Stimulated activated CD4-positive, alpha-beta T cell treated with anti-CD3 and anti-CD28 coated beads, Interleukin-15, amount 100 ng/mL, for 24 hours (primary cell): ENCODE results near the gene MECP2.

Experiments used
- DNase-seq: peaks from one replicate; pipeline ENCODE4 v3.0.0-alpha.2; 2020

The MECP2 gene

GRCh38 chrX:153984351-153985178 lies 113.0 kb downstream of the MECP2 start:
- peak; percentile 68 for DNase-seq

- peak; percentile 24 for DNase-seq
Observed at GRCh38 chrX:153983321-153983801, 114.2 kb downstream of the MECP2 start.

DNA sequence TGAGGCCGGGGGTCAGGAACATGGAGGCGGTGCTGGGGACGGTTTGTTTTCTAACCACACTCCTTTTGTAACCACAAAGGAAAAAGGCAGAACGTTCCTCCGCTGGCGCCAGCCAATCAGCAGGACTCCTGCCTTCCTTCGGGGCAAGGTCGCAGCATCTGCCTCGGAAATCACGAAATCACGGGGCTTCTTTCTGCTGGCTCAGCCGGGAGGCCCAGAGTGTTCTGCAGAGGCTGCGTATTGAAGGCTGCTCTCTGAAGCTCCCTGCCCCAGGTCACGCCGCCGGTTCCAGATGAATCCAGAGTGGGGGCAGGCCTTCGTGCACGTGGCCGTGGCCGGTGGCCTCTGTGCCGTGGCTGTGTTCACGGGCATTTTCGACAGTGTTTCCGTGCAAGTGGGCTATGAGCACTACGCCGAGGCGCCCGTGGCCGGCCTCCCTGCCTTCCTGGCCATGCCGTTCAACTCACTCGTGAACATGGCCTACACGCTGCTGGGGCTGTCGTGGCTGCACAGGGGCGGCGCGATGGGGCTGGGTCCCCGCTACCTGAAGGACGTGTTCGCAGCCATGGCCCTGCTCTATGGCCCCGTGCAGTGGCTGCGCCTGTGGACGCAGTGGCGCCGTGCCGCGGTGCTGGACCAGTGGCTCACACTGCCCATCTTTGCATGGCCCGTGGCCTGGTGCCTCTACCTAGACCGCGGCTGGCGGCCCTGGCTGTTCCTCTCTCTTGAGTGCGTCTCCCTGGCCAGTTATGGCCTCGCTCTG lies 115.6 kb downstream of the MECP2 start:
- DNase-seq, result peak; percentile 82

- DNase-seq, result no peak
Observed at GRCh38 chrX:153981231-153981630, 116.3 kb downstream of the MECP2 start.

DNA sequence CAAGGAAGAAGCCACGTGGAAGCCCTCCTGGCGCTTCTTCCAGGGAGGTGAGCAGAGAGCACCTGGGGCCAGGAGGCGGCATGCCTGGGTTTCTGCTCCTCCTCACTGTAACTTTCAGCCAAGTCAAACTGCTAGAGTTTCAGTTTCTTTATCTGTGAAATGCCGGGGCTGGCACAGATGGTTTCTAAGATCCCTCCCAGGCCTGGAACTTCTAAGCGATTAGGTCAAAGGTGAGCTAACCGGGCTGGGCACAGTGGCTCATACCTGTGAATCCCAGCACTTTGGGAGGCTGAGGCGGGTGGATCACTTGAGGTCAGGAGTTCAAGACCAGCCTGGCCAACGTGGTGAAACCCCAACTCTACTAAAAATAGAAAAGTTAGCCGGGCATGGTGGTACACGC lies 117.1 kb downstream of the MECP2 start:
- peak; percentile 36 for DNase-seq

DNA sequence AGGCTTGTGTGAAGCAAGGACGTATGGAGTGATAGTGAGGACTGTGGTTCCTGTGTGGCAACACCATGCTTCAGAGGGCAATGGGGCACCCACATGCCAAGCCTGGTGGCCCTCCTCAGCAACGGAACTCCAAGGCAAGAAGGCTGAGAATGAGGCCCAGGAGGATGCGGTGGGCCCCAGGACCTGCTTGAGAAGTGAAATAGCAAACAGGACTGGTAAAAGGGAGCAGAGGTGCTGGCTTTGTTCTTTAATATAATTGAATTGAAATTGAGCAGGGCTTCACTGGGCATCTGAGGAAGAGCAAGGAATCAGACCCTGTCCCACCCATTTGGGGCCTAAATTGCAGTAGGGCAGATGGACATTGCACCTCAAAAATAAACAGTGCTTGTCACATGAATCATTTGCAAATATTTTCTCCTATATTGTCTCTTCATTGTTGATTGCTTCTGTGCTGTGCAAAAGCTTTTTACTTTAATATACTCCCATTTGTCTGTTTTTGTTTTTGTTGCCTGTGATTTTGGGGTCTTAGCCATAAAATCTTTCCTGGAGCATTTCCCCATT lies 122.7 kb downstream of the MECP2 start:
- no peak for DNase-seq

DNA sequence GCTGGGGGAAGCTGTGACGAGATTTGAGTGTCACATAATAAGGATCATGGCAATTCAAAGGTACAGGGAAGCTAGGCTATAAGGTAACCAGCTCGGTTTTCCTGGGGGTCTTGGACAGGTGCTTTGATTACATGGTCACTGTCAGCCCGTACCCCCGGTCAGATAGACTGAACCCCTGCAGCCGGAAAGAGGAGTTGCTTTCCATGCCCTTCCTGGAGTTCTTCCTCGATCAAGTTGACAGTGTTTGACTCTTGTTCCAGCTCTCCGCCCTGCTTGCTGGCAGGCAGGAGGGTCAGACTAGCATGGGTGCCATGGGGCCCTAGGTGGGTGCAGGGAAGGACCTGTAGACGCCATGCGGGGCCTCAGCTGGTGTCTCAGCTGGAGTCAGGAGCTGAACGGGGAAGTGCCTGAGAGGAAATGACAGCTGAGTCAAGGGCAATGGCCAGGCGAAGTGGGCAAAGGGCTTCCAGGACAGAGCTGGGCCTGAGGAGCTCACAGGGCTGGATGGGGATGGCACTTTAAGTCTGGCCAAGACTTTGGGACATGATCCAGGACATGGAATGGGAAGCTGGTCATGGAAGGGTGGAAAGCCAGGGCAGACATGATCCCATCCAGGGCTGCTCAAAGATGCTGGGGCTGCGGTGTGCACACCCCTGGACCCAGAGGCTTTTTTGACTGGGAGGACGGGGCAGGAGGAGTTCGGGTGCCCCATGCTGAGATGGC lies 123.4 kb downstream of the MECP2 start:
- DNase-seq, result peak; percentile 23

GRCh38 chrX:153973127-153974002 lies 124.2 kb downstream of the MECP2 start:
- DNase-seq, result peak; percentile 16

GRCh38 chrX:153972368-153973126 lies 125.0 kb downstream of the MECP2 start, which contains the start of gene TMEM187:
TSS of gene TMEM187 (plus strand) at chrX:153972754. CDS start at chrX:153982063, 9,309 bp downstream.
- DNase-seq, result peak; percentile 90
